H9 (cell line): Measurements from ENCODE around the gene ELL3. TPM values are rescaled to one million over a fixed set of nuclear protein-coding genes. Genes with fewer than 3 reads are reported as not detected.

Experiments used
- DNase-seq: peaks from one replicate; pipeline ENCODE4 v3.0.0-alpha.2; 2017
- H2AFZ ChIP-seq: one replicate; pipeline ENCODE4 v1.6.1; 2013; ENCODE audit warnings: mild to moderate bottlenecking, low read length, control low read depth, moderate library complexity
- H2AK5ac ChIP-seq: 2 replicates; pipeline ENCODE4 v1.6.1; 2013; ENCODE audit warnings: low read length, control low read depth, mixed read lengths; ENCODE audit not compliant: insufficient read length
- H2BK120ac ChIP-seq: one replicate; pipeline ENCODE4 v1.6.1; 2013; ENCODE audit warnings: low read depth, mild to moderate bottlenecking, low read length, control low read depth, inconsistent platforms; ENCODE audit not compliant: poor library complexity, severe bottlenecking
- H2BK12ac ChIP-seq: 2 replicates; pipeline ENCODE4 v1.6.1; 2013; ENCODE audit warnings: low read length, control low read depth, mixed read lengths, low read depth; ENCODE audit not compliant: insufficient read length
- H2BK15ac ChIP-seq: 2 replicates; pipeline ENCODE4 v1.6.1; 2013; ENCODE audit warnings: low read depth, low read length, control low read depth
- H2BK20ac ChIP-seq: one replicate; pipeline ENCODE4 v1.6.1; 2013; ENCODE audit warnings: low read depth, mild to moderate bottlenecking, low read length, control low read depth, inconsistent platforms; ENCODE audit not compliant: poor library complexity, severe bottlenecking
- H2BK5ac ChIP-seq: 2 replicates; pipeline ENCODE4 v1.6.1; 2013; ENCODE audit warnings: low read length, control low read depth, mixed read lengths; ENCODE audit not compliant: insufficient read length
- H3K14ac ChIP-seq: 2 replicates; pipeline ENCODE4 v1.6.1; 2013; ENCODE audit warnings: low read length, control low read depth; ENCODE audit not compliant: insufficient read depth
- H3K18ac ChIP-seq: 2 replicates; pipeline ENCODE4 v1.6.1; 2013; ENCODE audit warnings: low read depth, mild to moderate bottlenecking, mixed read lengths, low read length, control low read depth; ENCODE audit not compliant: insufficient read length
- H3K23ac ChIP-seq: 2 replicates; pipeline ENCODE4 v1.6.1; 2013; ENCODE audit warnings: low read length, control low read depth, mixed read lengths, low read depth; ENCODE audit not compliant: insufficient read length
- H3K23me2 ChIP-seq: 2 replicates; pipeline ENCODE4 v1.6.1; 2013; ENCODE audit warnings: low read depth, mild to moderate bottlenecking, mixed read lengths, low read length, control low read depth; ENCODE audit not compliant: insufficient read length, poor library complexity, severe bottlenecking
- H3K27ac ChIP-seq: 2 replicates; pipeline ENCODE4 v1.5.1; 2013; ENCODE audit warnings: low read length, control low read depth, mixed read lengths, low read depth; ENCODE audit not compliant: insufficient read length
- H3K27me3 ChIP-seq: 2 replicates; pipeline ENCODE4 v1.6.1; 2013; ENCODE audit warnings: low read length, control low read depth, inconsistent platforms; ENCODE audit not compliant: insufficient read depth
- H3K4ac ChIP-seq: 2 replicates; pipeline ENCODE4 v1.6.1; 2013; ENCODE audit warnings: low read depth, mild to moderate bottlenecking, control low read depth, inconsistent platforms, low read length, moderate library complexity
- H3K4me1 ChIP-seq: 2 replicates; pipeline ENCODE4 v1.6.1; 2013; ENCODE audit warnings: low read length, control low read depth, inconsistent platforms; ENCODE audit not compliant: insufficient read depth
- H3K4me2 ChIP-seq: 2 replicates; pipeline ENCODE4 v1.6.1; 2013; ENCODE audit warnings: low read length, control low read depth, mixed read lengths; ENCODE audit not compliant: insufficient read length, insufficient read depth
- H3K56ac ChIP-seq: 2 replicates; pipeline ENCODE4 v1.6.1; 2013; ENCODE audit warnings: low read depth, mild to moderate bottlenecking, mixed read lengths, low read length, control low read depth; ENCODE audit not compliant: insufficient read length
- H3K79me1 ChIP-seq: 2 replicates; pipeline ENCODE4 v1.6.1; 2013; ENCODE audit warnings: low read depth, mild to moderate bottlenecking, moderate library complexity, low read length, control low read depth, inconsistent platforms; ENCODE audit not compliant: insufficient read depth, poor library complexity, severe bottlenecking
- H3K79me2 ChIP-seq: 2 replicates; pipeline ENCODE4 v1.6.1; 2013; ENCODE audit warnings: low read length, control low read depth, inconsistent platforms; ENCODE audit not compliant: insufficient read depth
- H3K9ac ChIP-seq: 2 replicates; pipeline ENCODE4 v1.6.1; 2013; ENCODE audit warnings: low read length, control low read depth, mixed read lengths; ENCODE audit not compliant: insufficient read length; ENCODE audit errors: extremely low read depth
- H3K9me3 ChIP-seq: one replicate; pipeline ENCODE4 v1.6.1; 2013; ENCODE audit warnings: low read depth, low read length, inconsistent platforms; ENCODE audit not compliant: control insufficient read depth
- H3T11ph ChIP-seq: one replicate; pipeline ENCODE4 v1.6.1; 2013; ENCODE audit warnings: mild to moderate bottlenecking, low read length, control low read depth, inconsistent platforms
- H4K20me1 ChIP-seq: one replicate; pipeline ENCODE4 v1.6.1; 2013; ENCODE audit not compliant: control insufficient read depth, insufficient read length, insufficient read depth
- H4K5ac ChIP-seq: 2 replicates; pipeline ENCODE4 v1.6.1; 2013; ENCODE audit warnings: low read depth, mild to moderate bottlenecking, mixed read lengths, low read length, control low read depth; ENCODE audit not compliant: insufficient read length
- H4K8ac ChIP-seq: replicated peaks from 2 replicates; pipeline ENCODE4 v1.6.1; 2013; ENCODE audit warnings: low read length, control low read depth, mixed read lengths, low read depth; ENCODE audit not compliant: insufficient read length
- H4K91ac ChIP-seq: 2 replicates; pipeline ENCODE4 v1.6.1; 2013; ENCODE audit warnings: low read depth, mild to moderate bottlenecking, moderate library complexity, mixed read lengths, low read length, control low read depth; ENCODE audit not compliant: insufficient read length
- H3K27ac Mint-ChIP-seq, 3 experiments: 2 replicates in 2 of 3; 3 replicates in 1 of 3; pipeline ENCODE4 v1.8.0; 2020 to 2021; ENCODE audit warnings: mixed read lengths in 3 of 3, mild to moderate bottlenecking in 1 of 3, moderate library complexity in 1 of 3
- H3K27me3 Mint-ChIP-seq: 2 replicates; pipeline ENCODE4 v1.8.0; 2021; ENCODE audit warnings: low read depth, mild to moderate bottlenecking, moderate library complexity, mixed read lengths
- H3K36me3 Mint-ChIP-seq, 3 experiments: 2 replicates in 2 of 3; 3 replicates in 1 of 3; pipeline ENCODE4 v1.8.0; 2020 to 2021; ENCODE audit warnings: low read depth in 3 of 3, mixed read lengths in 3 of 3; ENCODE audit not compliant: insufficient read depth in 1 of 3
- H3K4me1 Mint-ChIP-seq, 2 experiments: 2 replicates each; pipeline ENCODE4 v1.8.0; 2020; ENCODE audit warnings: mixed read lengths in 2 of 2
- H3K4me3 Mint-ChIP-seq, 2 experiments: 2 replicates in 1 of 2; 3 replicates in 1 of 2; pipeline ENCODE4 v1.8.0; 2020 to 2021; ENCODE audit warnings: mild to moderate bottlenecking in 2 of 2, mixed read lengths in 2 of 2, moderate library complexity in 1 of 2
- H3K9me3 Mint-ChIP-seq, 2 experiments: 2 replicates in 1 of 2; 3 replicates in 1 of 2; pipeline ENCODE4 v1.8.0; 2020; ENCODE audit warnings: mild to moderate bottlenecking in 2 of 2, mixed read lengths in 2 of 2, moderate library complexity in 1 of 2
- CTCF ChIP-seq: fragments of 200-600 bp; sonication (generic); conservative IDR thresholded peaks from 3 replicates; pipeline ENCODE4 v1.8.0; 2021; ENCODE audit warnings: antibody characterized with exemption, mild to moderate bottlenecking
- WGBS: extraction: QIAGEN DNeasy Blood & Tissue Kit; methylation state at CpG from one replicate; pipeline ENCODE4 v1.1.7; 2013; ENCODE audit warnings: missing lambda C conversion rate, low lambda C conversion rate, mixed read lengths; ENCODE audit not compliant: insufficient read length; ENCODE audit errors: extremely low coverage; 5-methylcytosine and 5-hydroxymethylcytosine counted together
- total RNA-seq: library from RNA; stranded (reverse); gene quantifications from 2 replicates; pipeline ENCODE4 v1.2.1, GENCODE V29; 2021

Gene ELL3
- total RNA-seq, 1 experiment from 2014 or later = 6.4 TPM

GRCh38 chr15:43793647-43794046, 16.9 kb upstream of the ELL3 start:
- H3K79me2 ChIP-seq = peaks cover 6% of the 10 kb centered on the region; the same call in 1 of the 2 replicates
- H3K27me3 Mint-ChIP-seq = no peaks in the 10 kb centered on the region
- no peak overlapping the region for H3K23ac ChIP-seq
- no peak overlapping the region for H3K27ac ChIP-seq
- H2BK15ac ChIP-seq = no peak overlapping the region; the same call in 1 of the 2 replicates
- H3K9me3 Mint-ChIP-seq = no peaks in the 10 kb centered on the region
- no peak overlapping the region for H3K56ac ChIP-seq
- H4K91ac ChIP-seq = no peak overlapping the region
- peak overlapping the region in 1 of 3 experiments; percentile 91; a peak in 3 of 7 replicates for H3K27ac Mint-ChIP-seq
- H3K14ac ChIP-seq = no peak overlapping the region
- no peak overlapping the region for H2AK5ac ChIP-seq
- peak overlapping the region; percentile 96 for H3K9ac ChIP-seq
- H3K4me3 Mint-ChIP-seq = peak overlapping the region; percentile 98 to 99
- H3K9me3 ChIP-seq = no peaks in the 10 kb centered on the region
- H4K5ac ChIP-seq = peak overlapping the region; percentile 25
- peaks cover 3% of the 10 kb centered on the region for H3K79me1 ChIP-seq
- no peak overlapping the region for H2BK120ac ChIP-seq
- no peak overlapping the region for H2AFZ ChIP-seq
- TF ChIP-seq CTCF = no peak
- H3K4ac ChIP-seq = no peak overlapping the region
- peaks cover 35 to 54% (median 39%) of the 10 kb centered on the region in 3 experiments; a peak in 6 of 7 replicates for H3K36me3 Mint-ChIP-seq
- peak overlapping the region; percentile 94 for H3K4me2 ChIP-seq
- peaks cover 18% of the 10 kb centered on the region; the same call in 1 of the 2 replicates for H3K4me1 ChIP-seq
- H4K20me1 ChIP-seq = no peaks in the 10 kb centered on the region
- peaks cover 51 to 65% of the 10 kb centered on the region in 2 experiments for H3K4me1 Mint-ChIP-seq
- H3T11ph ChIP-seq = no peak overlapping the region
- DNase-seq = no peak
- H2BK20ac ChIP-seq = no peak overlapping the region
- no CpG with 5 or more reads among the region's 10 CpGs for WGBS
- H2BK5ac ChIP-seq = no peak overlapping the region
- H3K23me2 ChIP-seq = peaks cover 8% of the 10 kb centered on the region
- no peaks in the 10 kb centered on the region for H3K27me3 ChIP-seq
- H2BK12ac ChIP-seq = no peak overlapping the region
- no peak overlapping the region for H4K8ac ChIP-seq
- H3K18ac ChIP-seq = no peak overlapping the region
